GM12874 (cell line): ENCODE data around the gene ACAA1.

Source experiments
- CTCF ChIP-seq: IDR thresholded peaks from 2 replicates; pipeline ENCODE4 v1.5.1; 2011; ENCODE audit warnings: low read depth, mild to moderate bottlenecking, control low read depth, low read length, moderate library complexity; ENCODE audit not compliant: insufficient read depth

Gene ACAA1

GRCh38 chr3:38143511-38143910, 6.6 kb upstream of the ACAA1 start:
- no peak for TF ChIP-seq CTCF

- no peak for TF ChIP-seq CTCF
Measured at GRCh38 chr3:38142959-38143358, 6.0 kb upstream of the ACAA1 start.

- TF ChIP-seq CTCF: no peak
Measured at GRCh38 chr3:38141952-38142273, 5.0 kb upstream of the ACAA1 start.

- TF ChIP-seq CTCF: no peak
Measured at GRCh38 chr3:38141173-38141951, 4.4 kb upstream of the ACAA1 start.

GRCh38 chr3:38140326-38141172, 3.6 kb upstream of the ACAA1 start:
- no peak for TF ChIP-seq CTCF

- no peak for TF ChIP-seq CTCF
Measured at GRCh38 chr3:38139652-38140051, 2.7 kb upstream of the ACAA1 start.

GRCh38 chr3:38139191-38139590, 2.3 kb upstream of the ACAA1 start:
- no peak for TF ChIP-seq CTCF
